WTC11 (cell line): Measurements from ENCODE around the gene EIF4G1. TPM values are rescaled to one million over a fixed set of nuclear protein-coding genes. Genes with fewer than 3 reads are reported as not detected.
A peak's percentile ranks its signal among the peaks of the same experiment; 100 is the strongest.

Experiments
- ATAC-seq: fragments of 200-7000 bp; cut with Tn5 transposase; 2 replicates; pipeline ENCODE4 v1.10.0; 2021; ENCODE audit warnings: mild to moderate bottlenecking, moderate library complexity
- CTCF ChIA-PET: fragments of 300-600 bp; sonication (Branson Sonifier 250); formaldehyde crosslinking; loops from one replicate; lab custom pipeline; 2021; ENCODE audit warnings: antibody characterized with exemption; lab: Charles Lee
- POLR2A ChIA-PET: fragments of 350-600 bp; sonication (Branson Sonifier 250); formaldehyde crosslinking; loops from one replicate; lab custom pipeline; 2021; ENCODE audit warnings: antibody characterized with exemption; lab: Charles Lee
- DNase-seq: peaks from one replicate; pipeline ENCODE4 v3.0.0; 2021; ENCODE audit warnings: low spot score
- H3K27ac Mint-ChIP-seq: 2 replicates; pipeline ENCODE4 v1.8.0; 2021; ENCODE audit warnings: mixed read lengths
- H3K27me3 Mint-ChIP-seq: 2 replicates; pipeline ENCODE4 v1.8.0; 2021; ENCODE audit warnings: low read depth, mild to moderate bottlenecking, moderate library complexity, mixed read lengths
- H3K36me3 Mint-ChIP-seq: 2 replicates; pipeline ENCODE4 v1.8.0; 2021; ENCODE audit warnings: mixed read lengths
- H3K4me1 Mint-ChIP-seq: 2 replicates; pipeline ENCODE4 v1.8.0; 2022; ENCODE audit warnings: mixed read lengths
- H3K4me3 Mint-ChIP-seq: 2 replicates; pipeline ENCODE4 v1.8.0; 2021; ENCODE audit warnings: mild to moderate bottlenecking, moderate library complexity, mixed read lengths
- H3K9me3 Mint-ChIP-seq: 2 replicates; pipeline ENCODE4 v1.8.0; 2021; ENCODE audit warnings: mixed read lengths
- ARID4B ChIP-seq: sonication (generic); formaldehyde crosslinking; IDR thresholded peaks from 2 replicates; pipeline ENCODE4 v1.8.0; 2023; ENCODE audit warnings: missing genetic modification reagents, mild to moderate bottlenecking, borderline replicate concordance
- CBFB ChIP-seq: sonication (generic); formaldehyde crosslinking; IDR thresholded peaks from 2 replicates; pipeline ENCODE4 v1.8.1; 2022; ENCODE audit warnings: mild to moderate bottlenecking, low read depth, missing genetic modification reagents
- CDX4 ChIP-seq: fragments of 250-450 bp; sonication (Bioruptor Pico); IDR thresholded peaks from 2 replicates; pipeline ENCODE4 v1.9.0; 2021; ENCODE audit warnings: moderate library complexity, mild to moderate bottlenecking, inconsistent platforms, borderline replicate concordance
- ELF4 ChIP-seq: sonication (generic); formaldehyde crosslinking; IDR thresholded peaks from 2 replicates; pipeline ENCODE4 v1.8.1; 2022; ENCODE audit warnings: low read depth, mild to moderate bottlenecking, moderate library complexity, missing genetic modification reagents
- ERG ChIP-seq: fragments of 250-450 bp; sonication (Bioruptor Pico); IDR thresholded peaks from 2 replicates; pipeline ENCODE4 v1.8.0; 2021; ENCODE audit warnings: mild to moderate bottlenecking
- ETV6 ChIP-seq: sonication (generic); formaldehyde crosslinking; IDR thresholded peaks from 2 replicates; pipeline ENCODE4 v1.8.1; 2022; ENCODE audit warnings: mild to moderate bottlenecking, missing genetic modification reagents
- FOXJ3 ChIP-seq: sonication (generic); formaldehyde crosslinking; IDR thresholded peaks from 2 replicates; pipeline ENCODE4 v1.9.0; 2021; ENCODE audit warnings: missing genetic modification reagents, mild to moderate bottlenecking, borderline replicate concordance
- FOXP1 ChIP-seq: sonication (generic); formaldehyde crosslinking; IDR thresholded peaks from 2 replicates; pipeline ENCODE4 v1.8.0; 2022; ENCODE audit warnings: missing genetic modification reagents, mild to moderate bottlenecking, moderate library complexity, borderline replicate concordance
- GABPB1 ChIP-seq: sonication (generic); formaldehyde crosslinking; IDR thresholded peaks from 2 replicates; pipeline ENCODE4 v1.8.1; 2023; ENCODE audit warnings: mild to moderate bottlenecking, missing genetic modification reagents
- GRHL2 ChIP-seq: fragments of 250-450 bp; sonication (Bioruptor Pico); IDR thresholded peaks from 2 replicates; pipeline ENCODE4 v1.8.0; 2022; ENCODE audit warnings: mild to moderate bottlenecking, moderate library complexity; ENCODE audit not compliant: insufficient replicate concordance, severe bottlenecking
- GTF2I ChIP-seq: fragments of 250-450 bp; sonication (Bioruptor Pico); conservative IDR thresholded peaks from 2 replicates; pipeline ENCODE4 v1.4.0; 2021; ENCODE audit warnings: mild to moderate bottlenecking
- MAX ChIP-seq: sonication (generic); formaldehyde crosslinking; IDR thresholded peaks from 2 replicates; pipeline ENCODE4 v1.8.0; 2022; ENCODE audit warnings: mild to moderate bottlenecking, missing genetic modification reagents
- MLX ChIP-seq: sonication (generic); formaldehyde crosslinking; IDR thresholded peaks from 2 replicates; pipeline ENCODE4 v1.8.1; 2023; ENCODE audit warnings: mild to moderate bottlenecking, missing genetic modification reagents, moderate library complexity
- MYBL2 ChIP-seq: sonication (generic); formaldehyde crosslinking; IDR thresholded peaks from 2 replicates; pipeline ENCODE4 v1.8.1; 2023; ENCODE audit warnings: mild to moderate bottlenecking, moderate library complexity, missing genetic modification reagents
- STAT6 ChIP-seq: sonication (generic); formaldehyde crosslinking; conservative IDR thresholded peaks from 2 replicates; pipeline ENCODE4 v1.8.1; 2023; ENCODE audit warnings: mild to moderate bottlenecking, low read depth, missing genetic modification reagents, moderate library complexity
- USF1 ChIP-seq: sonication (generic); formaldehyde crosslinking; IDR thresholded peaks from 2 replicates; pipeline ENCODE4 v1.8.0; 2022; ENCODE audit warnings: mild to moderate bottlenecking, missing genetic modification reagents
- ZBTB43 ChIP-seq: sonication (generic); formaldehyde crosslinking; IDR thresholded peaks from 2 replicates; pipeline ENCODE4 v1.8.1; 2023; ENCODE audit warnings: mild to moderate bottlenecking, missing genetic modification reagents
- ZNF416 ChIP-seq: fragments of 250-450 bp; sonication (Bioruptor Pico); IDR thresholded peaks from 2 replicates; pipeline ENCODE4 v1.9.0; 2021; ENCODE audit warnings: mild to moderate bottlenecking, inconsistent platforms
- total RNA-seq: library from RNA; stranded (reverse); gene quantifications from 3 replicates; pipeline ENCODE4 v1.2.3, GENCODE V29; 2021

The EIF4G1 gene
- total RNA-seq, 1 experiment from 2014 or later, result 557 TPM

GRCh38 chr3:184358921-184359350 is 44.5 kb downstream of the EIF4G1 start (continued):
- TF ChIP-seq MAX (CRISPR knock-in tag) (no peak), CDX4 (no peak), ZNF416 (CRISPR knock-in tag) (no peak), CBFB (CRISPR knock-in tag) (no peak), ETV6 (CRISPR knock-in tag) (no peak), ARID4B (CRISPR knock-in tag) (no peak)

- POLR2A ChIA-PET, result interaction anchor here (1.6 kb wide), 1 partner anchor 23 kb away, joined by 3 read pairs; the partner anchor contains the start of gene FAM131A
- Mint-ChIP-seq H3K4me1 (peaks cover 19% of the 10 kb centered on the region), H3K9me3 (no peaks in the 10 kb centered on the region), H3K27ac (no peak overlapping the region), H3K27me3 (peaks cover 6% of the 10 kb centered on the region; the same call in 1 of the 2 replicates), H3K4me3 (peak overlapping the region; percentile 78; the same call in 1 of the 2 replicates), H3K36me3 (peaks cover 21% of the 10 kb centered on the region)
- CTCF ChIA-PET, result interaction anchor here (0.6 to 4.8 kb wide), 10 partner anchors 12 to 194 kb away, joined by 4 to 41 read pairs (median 4); no protein-coding TSS in a partner anchor
- DNase-seq, result no peak
- ATAC-seq, result no peak
- TF ChIP-seq GTF2I (CRISPR knock-in tag) (no peak), ERG (no peak), USF1 (CRISPR knock-in tag) (no peak), FOXJ3 (CRISPR knock-in tag) (no peak), ELF4 (CRISPR knock-in tag) (no peak), GRHL2 (CRISPR knock-in tag) (no peak), FOXP1 (CRISPR knock-in tag) (no peak), CBFB (CRISPR knock-in tag) (no peak), STAT6 (no peak), GABPB1 (no peak), MYBL2 (CRISPR knock-in tag) (no peak), ARID4B (CRISPR knock-in tag) (no peak), MLX (no peak), ZBTB43 (CRISPR knock-in tag) (no peak), ETV6 (CRISPR knock-in tag) (no peak)
Measured at GRCh38 chr3:184359610-184360009, 45.2 kb downstream of the EIF4G1 start.
